IPS-18c (cell line): ENCODE measurements around the gene GSDME.
A peak's percentile ranks its signal among the peaks of the same experiment; 100 is the strongest.

Experiments used
- H3K4me3 ChIP-seq: 2 replicates; pipeline ENCODE4 v1.7.0; 2013; ENCODE audit warnings: low read depth, mild to moderate bottlenecking, low read length, moderate library complexity; ENCODE audit not compliant: insufficient read depth
- H3K9me3 ChIP-seq: one replicate; pipeline ENCODE4 v1.6.1; 2013; ENCODE audit warnings: mild to moderate bottlenecking, low read length, moderate library complexity; ENCODE audit not compliant: control insufficient read depth, insufficient read depth

Gene GSDME

GRCh38 chr7:24781106-24781505 lies 23.8 kb upstream of the GSDME start:
- Histone ChIP-seq H3K9me3 (peaks cover 2% of the 10 kb centered on the region), H3K4me3 (no peak overlapping the region)

- Histone ChIP-seq H3K4me3 (no peak overlapping the region), H3K9me3 (peaks cover 2% of the 10 kb centered on the region)
Observed at GRCh38 chr7:24779283-24779655, 22.0 kb upstream of the GSDME start.

- Histone ChIP-seq H3K9me3 (peaks cover 1% of the 10 kb centered on the region), H3K4me3 (no peak overlapping the region)
Observed at GRCh38 chr7:24778543-24779282, 21.4 kb upstream of the GSDME start.

GRCh38 chr7:24777806-24778205 lies 20.5 kb upstream of the GSDME start:
- Histone ChIP-seq H3K9me3 (no peaks in the 10 kb centered on the region), H3K4me3 (no peak overlapping the region)

- no peak overlapping the region for H3K4me3 ChIP-seq
- no peaks in the 10 kb centered on the region for H3K9me3 ChIP-seq
Observed at GRCh38 chr7:24773646-24774045, 16.4 kb upstream of the GSDME start.

- Histone ChIP-seq H3K9me3 (no peaks in the 10 kb centered on the region), H3K4me3 (no peak overlapping the region)
Observed at GRCh38 chr7:24769851-24770250, 12.6 kb upstream of the GSDME start.

GRCh38 chr7:24769014-24769830 lies 12.0 kb upstream of the GSDME start:
- Histone ChIP-seq H3K9me3 (no peaks in the 10 kb centered on the region), H3K4me3 (no peak overlapping the region)

GRCh38 chr7:24767878-24768569 lies 10.8 kb upstream of the GSDME start:
- H3K9me3 ChIP-seq = no peaks in the 10 kb centered on the region

GRCh38 chr7:24764972-24765744 lies 7.9 kb upstream of the GSDME start:
- H3K4me3 ChIP-seq = no peak overlapping the region
- no peaks in the 10 kb centered on the region for H3K9me3 ChIP-seq

More at GRCh38 chr7:24767878-24768569, 10.8 kb upstream of the GSDME start:
- H3K4me3 ChIP-seq = no peak overlapping the region

GRCh38 chr7:24764011-24764410 lies 6.7 kb upstream of the GSDME start:
- no peaks in the 10 kb centered on the region for H3K9me3 ChIP-seq
- no peak overlapping the region for H3K4me3 ChIP-seq

GRCh38 chr7:24763303-24763901 lies 6.1 kb upstream of the GSDME start:
- no peaks in the 10 kb centered on the region for H3K9me3 ChIP-seq
- H3K4me3 ChIP-seq = no peak overlapping the region

- H3K4me3 ChIP-seq = no peak overlapping the region
- no peaks in the 10 kb centered on the region for H3K9me3 ChIP-seq
Observed at GRCh38 chr7:24762771-24763170, 5.5 kb upstream of the GSDME start.

GRCh38 chr7:24760968-24761367 lies 3.7 kb upstream of the GSDME start:
- no peaks in the 10 kb centered on the region for H3K9me3 ChIP-seq

GRCh38 chr7:24756545-24757352 lies 515 bp downstream of the GSDME start:
- Histone ChIP-seq H3K9me3 (no peaks in the 10 kb centered on the region), H3K4me3 (peak overlapping the region; percentile 72)

More at GRCh38 chr7:24760968-24761367, 3.7 kb upstream of the GSDME start:
- no peak overlapping the region for H3K4me3 ChIP-seq

- Histone ChIP-seq H3K9me3 (no peaks in the 10 kb centered on the region), H3K4me3 (peak overlapping the region; percentile 72; the same call in 1 of the 2 replicates)
Observed at GRCh38 chr7:24755541-24756407, 1.5 kb downstream of the GSDME start.
